Measurements from ENCODE around the gene SALL2. TPM values are rescaled to one million over a fixed set of nuclear protein-coding genes. Genes with fewer than 3 reads are reported as not detected.
A peak's percentile ranks its signal among the peaks of the same experiment; 100 is the strongest.

The SALL2 gene
- total and polyA plus RNA-seq, 8 donors: 1.8 to 11.9 (median 3.6) TPM

GRCh38 chr14:21505012-21505553 lies 21.1 kb downstream of the SALL2 start:
- TF ChIP-seq CTCF (IDR thresholded peaks at IDR 0.05): no peak
- no peak overlapping the region for H3K27ac ChIP-seq
- no peaks in the 10 kb centered on the region for H3K27me3 ChIP-seq
- no peak for ATAC-seq
- intact Hi-C loops (cut with DNase I): no loop called here
- no peak for DNase-seq
- H3K4me1 ChIP-seq: peaks cover 6 to 11% (median 6%) of the 10 kb centered on the region in 3 donors
- no peak for FAIRE-seq
- H3K4me3 ChIP-seq: no peak overlapping the region
- peaks cover 0 to 20% (median 3%) of the 10 kb centered on the region in 3 donors for H3K36me3 ChIP-seq
- H3K9me3 ChIP-seq: no peaks in the 10 kb centered on the region

- Histone ChIP-seq H3K27me3 (no peaks in the 10 kb centered on the region), H3K9me3 (no peaks in the 10 kb centered on the region), H3K4me3 (no peak overlapping the region), H3K4me1 (no peaks in the 10 kb centered on the region), H3K27ac (no peak overlapping the region), H3K36me3 (peaks cover 0 to 35% (median 9%) of the 10 kb centered on the region in 3 donors)
- no peak for DNase-seq
- TF ChIP-seq CTCF (IDR thresholded peaks at IDR 0.05): no peak
- no peak for FAIRE-seq
- ATAC-seq: no peak
- 84 to 95% methylated on average over 4 of the region's 4 CpGs for WGBS, 2 donors
- intact Hi-C loops (cut with DNase I): no loop called here
Measured at GRCh38 chr14:21503376-21503775, 22.8 kb downstream of the SALL2 start.

- intact Hi-C loops (cut with DNase I): no loop called here
- ATAC-seq (no peak), FAIRE-seq (no peak), DNase-seq (no peak)
- Histone ChIP-seq H3K36me3 (peaks cover 0 to 49% (median 9%) of the 10 kb centered on the region in 3 donors), H3K4me1 (no peaks in the 10 kb centered on the region), H3K27ac (no peak overlapping the region), H3K4me3 (no peak overlapping the region), H3K9me3 (no peaks in the 10 kb centered on the region), H3K27me3 (no peaks in the 10 kb centered on the region)
- TF ChIP-seq CTCF (IDR thresholded peaks at IDR 0.05): no peak
- 88 to 95% methylated on average over 5 of the region's 5 CpGs for WGBS, 2 donors
Measured at GRCh38 chr14:21501568-21501967, 24.6 kb downstream of the SALL2 start.

- no peak overlapping the region for H3K4me3 ChIP-seq
- H3K9me3 ChIP-seq: no peaks in the 10 kb centered on the region
- no peaks in the 10 kb centered on the region for H3K27me3 ChIP-seq
- TF ChIP-seq CTCF (IDR thresholded peaks at IDR 0.05): peak in 2 of 4 donors; percentile 17 to 34
- H3K27ac ChIP-seq: no peak overlapping the region
- DNase-seq: no peak
- H3K36me3 ChIP-seq: peaks cover 2 to 74% (median 17%) of the 10 kb centered on the region in 3 donors
- WGBS, 2 donors: 57 to 60% methylated on average over 5 of the region's 5 CpGs
- no peaks in the 10 kb centered on the region for H3K4me1 ChIP-seq
- FAIRE-seq: peak; percentile 65
- ATAC-seq: peak; percentile 36 to 77 (median 76)
- intact Hi-C loops (cut with DNase I): no loop called here
Measured at GRCh38 chr14:21498540-21499526, 27.3 kb downstream of the SALL2 start.
